Kidney capillary endothelial cell (primary cell): ENCODE results near the gene WDR43.

Experiments used
- DNase-seq: peaks from one replicate; pipeline ENCODE4 v3.0.0-alpha.2; 2018; ENCODE audit warnings: low spot score

WDR43 gene

DNA sequence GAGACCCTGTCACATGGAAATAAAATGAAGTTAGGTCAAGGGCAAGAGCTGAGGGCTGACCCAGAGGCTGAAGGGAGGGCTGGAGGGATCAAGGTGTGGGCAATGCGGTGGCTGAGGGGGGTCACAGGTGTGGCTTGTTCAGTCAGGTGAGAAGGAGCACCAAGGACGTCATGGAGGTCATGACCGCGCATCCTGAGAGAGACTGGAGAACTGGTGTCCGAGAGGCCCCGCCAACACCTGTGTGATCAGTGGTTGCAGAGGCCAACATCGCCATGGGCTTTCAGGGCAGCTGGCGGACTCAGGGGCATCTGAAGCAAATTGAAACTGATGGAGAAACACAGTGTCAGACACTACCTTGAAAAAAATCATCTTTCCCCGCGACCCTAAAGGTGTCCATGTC, 99.6 kb downstream of the WDR43 start:
- DNase-seq = no peak

DNA sequence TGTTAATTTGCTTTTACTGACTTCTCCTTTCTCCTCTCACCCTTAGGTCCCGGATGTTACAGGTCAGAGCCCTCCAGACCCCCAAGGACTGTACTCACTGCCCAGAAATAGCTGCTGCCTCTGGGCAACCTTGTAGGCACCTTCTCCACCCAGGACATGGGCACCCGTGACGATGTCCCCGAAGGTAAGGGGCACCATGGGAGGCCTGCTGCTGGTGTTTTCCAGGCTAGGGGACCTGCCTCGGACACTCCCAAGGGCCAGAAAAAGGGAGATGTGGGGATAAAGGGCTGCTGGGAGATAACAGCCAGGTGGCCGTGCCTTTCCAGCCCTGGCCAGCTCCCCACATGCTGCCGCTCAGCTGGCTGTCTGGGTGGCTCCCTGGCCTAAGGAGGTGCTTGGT, 100.2 kb downstream of the WDR43 start:
- DNase-seq = no peak

DNA sequence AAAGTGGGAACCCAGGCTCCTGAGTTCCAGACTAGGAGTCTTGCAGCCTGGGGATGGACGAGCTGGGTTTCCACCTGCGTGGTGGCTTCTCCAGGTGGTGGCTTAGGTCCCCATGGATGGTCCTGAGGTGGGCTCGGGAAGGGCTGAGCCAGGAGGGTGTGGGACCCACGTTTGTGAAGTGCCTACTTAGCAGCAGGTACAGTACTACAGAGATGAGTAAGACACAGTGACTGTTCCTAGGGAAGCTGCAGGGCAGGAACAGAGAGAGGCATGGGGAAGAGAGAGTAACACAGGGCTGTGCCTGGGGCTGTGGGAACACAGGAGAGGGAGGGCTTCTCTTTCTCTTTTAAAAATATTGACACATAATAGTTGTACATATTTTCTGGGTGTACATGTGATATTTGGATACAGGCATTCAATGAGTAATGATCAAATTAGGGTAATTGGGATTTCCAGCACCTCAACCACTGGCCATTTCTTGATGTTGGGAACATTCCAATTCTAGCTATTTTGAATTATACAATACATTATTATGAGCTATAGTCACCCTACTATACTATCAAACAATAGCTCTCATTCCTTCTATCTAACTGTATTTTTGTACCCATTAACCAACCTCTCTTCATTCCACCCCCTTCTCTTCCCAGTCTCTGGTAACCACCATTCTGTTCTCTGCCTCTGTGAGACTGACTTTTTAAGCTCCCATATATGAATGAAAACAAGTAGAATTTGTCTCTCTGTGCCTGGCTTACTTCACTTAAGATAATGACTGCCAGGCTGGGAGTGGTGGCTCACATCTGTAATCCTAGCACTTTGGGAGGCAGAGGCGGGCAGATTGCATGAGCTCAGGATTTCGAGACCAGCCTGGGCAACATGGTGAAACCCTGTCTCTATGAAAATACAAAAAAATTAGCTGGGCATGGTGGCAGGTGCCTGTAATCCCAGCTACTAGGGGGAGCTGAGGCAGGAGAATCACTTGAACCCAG, 101.6 kb downstream of the WDR43 start:
- no peak for DNase-seq

DNA sequence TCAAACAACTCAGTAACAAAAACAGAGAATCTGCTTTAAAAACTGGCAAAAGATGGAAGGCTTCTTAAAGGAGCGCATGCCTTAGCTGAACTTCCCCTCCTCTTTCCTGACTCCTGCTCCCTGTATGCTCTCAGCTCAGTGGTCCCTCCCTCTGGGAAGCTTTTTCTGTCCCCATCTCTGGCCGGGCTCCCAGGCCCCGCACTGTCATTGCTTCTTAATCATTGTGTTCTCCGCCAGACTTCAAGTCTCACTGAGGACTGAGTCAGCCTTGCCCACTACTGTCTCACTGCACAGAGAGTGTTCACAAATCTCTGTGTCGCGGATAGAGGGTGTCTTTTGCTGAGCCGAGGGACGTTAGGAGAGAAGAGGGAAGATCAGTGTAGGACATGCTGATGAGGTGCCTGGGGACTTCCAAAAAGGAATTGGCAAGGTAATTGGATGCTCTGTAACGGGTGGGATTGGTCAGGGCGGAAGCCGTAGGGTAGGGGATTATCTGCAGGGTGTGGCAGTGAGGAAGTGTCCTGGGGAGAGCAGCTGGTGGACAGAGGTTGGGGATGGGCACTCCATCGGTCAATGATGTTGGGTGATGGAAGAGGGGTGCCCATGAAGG, 102.9 kb downstream of the WDR43 start:
- DNase-seq = no peak
